NCI-H2227 treated with DMSO at 0.1 percent for 48 hours (cell line): ENCODE data around the gene TRMT10B.
"Not testable (repeated sequence)": the region's sequence is repeated elsewhere in the genome, so short reads cannot be mapped to it uniquely, and the experiment has no call there.

Experiments used
- DNase-seq: peaks from one replicate; lab custom pipeline; 2025; lab: John Stamatoyannopoulos, UW

Gene TRMT10B

DNA sequence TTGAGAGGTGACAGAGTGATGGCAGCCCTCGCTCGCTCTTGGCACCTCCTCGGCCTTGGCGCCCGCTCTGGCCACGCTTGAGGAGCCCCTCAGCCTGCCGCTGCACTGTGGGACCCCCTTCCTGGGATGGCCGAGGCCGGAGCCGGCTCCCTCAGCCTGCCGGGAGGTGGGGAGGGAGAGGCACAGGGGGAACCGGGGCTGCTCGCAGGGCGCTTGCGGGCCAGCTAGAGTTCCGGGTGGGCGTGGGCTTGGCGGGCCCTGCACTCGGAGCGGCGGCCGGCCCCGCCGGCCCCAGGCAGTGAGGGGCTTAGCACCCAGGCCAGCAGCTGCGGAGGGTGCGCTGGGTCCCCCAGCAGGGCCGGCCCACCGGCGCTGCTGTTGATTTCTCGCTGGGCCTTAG lies 1.9 kb upstream of the TRMT10B start:
- not testable (repeated sequence) for DNase-seq

DNA sequence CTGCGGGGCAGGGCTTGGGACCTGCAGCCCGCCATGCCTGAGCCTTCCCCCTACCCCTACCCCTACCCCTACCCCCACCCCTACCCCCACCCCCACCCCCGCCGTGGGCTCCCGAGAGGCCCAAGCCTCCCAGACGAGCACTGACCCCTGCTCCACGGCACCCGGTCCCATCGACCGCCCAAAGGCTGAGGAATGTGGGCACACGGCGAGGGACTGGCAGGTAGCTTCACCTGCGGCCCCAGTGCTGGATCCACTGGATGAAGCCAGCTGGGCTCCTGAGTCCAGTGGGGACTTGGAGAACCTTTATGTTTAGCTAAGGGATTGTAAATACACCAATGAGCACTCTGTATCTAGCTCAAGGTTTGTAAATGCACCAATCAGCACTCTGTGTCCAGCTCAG lies 1.5 kb upstream of the TRMT10B start:
- DNase-seq, result not testable (repeated sequence)

DNA sequence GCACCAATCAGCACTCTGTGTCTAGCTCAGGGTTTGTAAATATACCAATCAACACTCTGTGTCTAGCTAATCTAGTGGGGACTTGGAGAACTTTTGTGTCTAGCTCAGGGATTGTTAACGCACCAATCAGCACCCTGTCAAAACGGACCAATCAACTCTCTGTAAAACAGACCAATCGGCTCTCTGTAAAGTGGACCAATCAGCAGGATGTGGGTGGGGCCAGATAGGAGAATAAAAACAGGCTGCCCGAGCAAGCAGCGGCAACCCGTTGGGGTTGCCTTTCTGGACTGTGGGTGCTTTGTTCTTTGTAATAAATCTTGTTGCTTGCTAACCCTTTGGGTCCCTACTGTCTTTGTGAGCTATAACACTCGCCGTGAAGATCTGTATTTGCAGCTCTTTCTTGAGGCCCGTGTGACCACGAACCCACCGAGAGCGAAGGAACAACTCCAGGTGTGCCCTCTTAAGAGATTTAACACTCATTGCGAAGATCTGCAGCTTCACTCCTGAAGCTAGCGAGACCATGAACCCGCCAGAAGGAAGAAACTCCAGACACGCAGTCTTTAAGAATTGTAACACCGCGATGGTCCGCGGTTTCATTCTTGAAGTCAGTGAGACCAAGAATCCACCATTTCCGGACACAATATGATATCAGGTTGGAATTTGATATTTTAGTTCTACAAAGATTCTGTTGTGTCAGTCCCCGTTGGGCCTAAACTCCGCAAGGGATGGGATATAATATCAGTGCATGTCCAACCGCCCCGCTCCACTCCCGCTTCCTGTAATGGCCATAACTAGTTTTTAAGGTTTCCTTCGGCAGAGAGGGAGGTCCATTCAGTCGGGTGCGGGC lies 740 bp upstream of the TRMT10B start:
- DNase-seq, result no peak

DNA sequence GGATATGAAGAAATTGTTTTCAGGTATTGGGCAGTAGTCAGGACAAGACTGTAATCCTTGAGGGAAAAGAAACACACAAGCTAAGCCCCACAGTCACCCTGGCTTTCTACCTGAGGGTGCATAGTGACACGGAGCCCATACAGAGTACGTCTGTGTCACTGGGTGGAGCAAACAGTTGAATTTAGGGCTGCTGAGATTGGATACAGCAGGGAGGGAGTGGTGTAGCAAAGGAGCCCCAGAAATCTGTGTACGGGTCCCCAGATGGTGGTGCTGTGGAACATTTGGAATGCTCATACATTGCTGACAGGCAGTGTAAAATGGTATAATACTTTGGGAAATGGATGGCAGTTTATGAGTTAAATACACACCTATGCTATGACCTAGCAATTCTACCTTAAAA lies 5.1 kb downstream of the TRMT10B start:
- DNase-seq, result no peak

- DNase-seq, result no peak
Observed at GRCh38 chr9:37760416-37761161, 7.0 kb downstream of the TRMT10B start.

DNA sequence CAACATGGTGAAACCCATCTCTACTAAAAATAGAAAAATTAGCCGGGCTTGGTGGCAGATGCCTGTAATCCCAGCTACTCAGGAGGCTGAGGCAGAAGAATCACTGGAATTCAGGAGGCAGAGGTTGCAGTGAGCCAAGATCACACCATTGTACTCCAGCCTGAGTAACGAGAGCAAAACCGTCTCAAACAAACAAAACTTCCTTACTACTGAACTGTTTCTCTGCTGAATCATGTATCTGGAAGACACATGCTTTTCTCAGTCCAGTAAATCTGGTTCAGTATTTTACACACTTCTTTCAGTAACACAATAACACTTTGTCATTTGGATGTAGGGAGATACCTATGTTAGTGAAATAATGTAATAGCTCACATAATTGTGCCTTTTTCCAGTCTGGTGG lies 7.9 kb downstream of the TRMT10B start:
- DNase-seq, result no peak

DNA sequence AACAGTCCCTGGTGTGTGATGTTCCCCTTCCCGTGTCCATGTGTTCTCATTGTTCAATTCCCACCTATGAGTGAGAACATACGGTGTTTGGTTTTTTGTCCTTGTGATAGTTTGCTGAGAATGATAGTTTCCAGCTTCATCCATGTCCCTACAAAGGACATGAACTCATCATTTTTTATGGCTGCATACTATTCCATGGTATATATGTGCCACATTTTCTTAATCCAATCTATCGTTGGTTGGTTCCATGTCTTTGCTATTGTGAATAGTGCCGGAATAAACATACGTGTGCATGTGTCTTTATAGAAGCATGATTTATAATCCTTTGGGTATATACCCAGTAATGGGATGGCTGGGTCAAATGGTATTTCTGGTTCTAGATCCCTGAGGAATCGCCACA lies 11.7 kb downstream of the TRMT10B start:
- not testable (repeated sequence) for DNase-seq

DNA sequence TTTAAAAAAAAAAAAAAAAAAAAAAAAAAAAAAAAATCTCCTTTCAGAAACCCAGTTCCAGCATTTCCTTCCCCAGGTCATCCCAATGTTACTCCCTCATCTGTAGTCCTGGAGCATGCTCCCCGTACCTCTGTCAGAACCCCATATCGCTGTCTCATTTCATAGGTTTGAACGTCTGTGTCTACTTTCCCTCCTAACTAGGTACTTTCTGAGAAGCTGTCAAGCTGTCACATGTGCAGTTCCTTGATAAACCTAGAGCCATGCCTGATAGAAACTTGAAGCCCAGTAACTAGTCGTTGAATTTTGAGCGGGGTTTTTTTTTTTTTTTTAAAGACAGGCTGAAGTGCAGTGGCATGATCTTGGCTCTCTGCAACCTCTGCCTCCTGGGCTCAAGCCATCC lies 15.7 kb downstream of the TRMT10B start:
- DNase-seq, result no peak

GRCh38 chr9:37769995-37770394 lies 16.4 kb downstream of the TRMT10B start:
- DNase-seq, result no peak

DNA sequence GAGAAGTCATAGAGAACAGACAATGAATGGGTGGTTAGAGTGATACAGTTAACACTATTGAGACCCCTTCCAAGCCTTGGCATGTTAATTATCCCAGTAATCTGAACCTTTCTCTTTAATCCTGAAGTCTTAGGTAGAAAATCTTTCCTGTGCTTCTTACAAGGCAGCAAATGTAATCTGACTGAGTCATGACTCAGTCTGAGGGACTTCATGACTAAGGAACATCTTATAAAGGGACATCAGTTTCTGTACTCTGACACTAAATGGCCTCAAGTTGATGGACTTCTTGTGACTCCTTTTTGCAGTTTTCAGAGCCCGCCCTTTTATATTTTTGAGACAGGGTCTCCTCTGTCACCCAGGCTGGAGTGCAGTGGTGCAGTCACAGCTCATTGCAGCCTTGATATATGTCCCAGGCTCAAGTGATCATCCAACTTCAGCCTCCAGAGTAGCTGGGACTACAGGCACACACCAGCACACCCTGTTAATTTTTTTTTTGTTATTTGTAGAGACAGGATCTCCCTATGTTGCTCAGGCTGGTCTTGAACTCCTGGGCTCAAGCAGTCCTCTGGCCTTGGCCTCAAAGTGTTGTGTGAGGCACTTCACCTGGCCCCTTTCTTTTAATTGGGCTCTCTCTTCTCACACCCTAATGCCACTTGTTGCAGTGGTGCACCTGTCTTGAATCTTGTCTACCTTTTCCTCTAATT lies 21.8 kb downstream of the TRMT10B start:
- DNase-seq, result no peak

GRCh38 chr9:37776328-37776727 lies 22.7 kb downstream of the TRMT10B start:
- no peak for DNase-seq

DNA sequence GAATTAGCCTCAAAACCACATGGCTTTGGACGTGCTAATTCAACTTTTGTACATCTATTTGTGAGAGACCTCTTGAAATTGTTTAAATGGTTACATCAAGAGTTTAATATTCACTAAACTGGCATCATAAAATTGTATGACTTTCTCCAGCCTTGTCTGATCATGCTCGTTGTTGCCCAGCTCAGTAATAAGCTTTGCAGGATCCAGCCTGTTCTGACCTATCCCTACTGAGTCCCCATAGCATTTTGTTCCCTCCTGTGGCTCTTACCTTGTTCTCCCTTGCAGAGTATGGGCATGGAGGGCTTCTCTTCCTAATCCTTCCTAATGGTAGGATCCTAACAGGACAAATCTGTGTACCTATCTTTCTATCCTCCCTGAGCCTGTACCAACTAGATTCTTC lies 24.9 kb downstream of the TRMT10B start:
- DNase-seq, result no peak

DNA sequence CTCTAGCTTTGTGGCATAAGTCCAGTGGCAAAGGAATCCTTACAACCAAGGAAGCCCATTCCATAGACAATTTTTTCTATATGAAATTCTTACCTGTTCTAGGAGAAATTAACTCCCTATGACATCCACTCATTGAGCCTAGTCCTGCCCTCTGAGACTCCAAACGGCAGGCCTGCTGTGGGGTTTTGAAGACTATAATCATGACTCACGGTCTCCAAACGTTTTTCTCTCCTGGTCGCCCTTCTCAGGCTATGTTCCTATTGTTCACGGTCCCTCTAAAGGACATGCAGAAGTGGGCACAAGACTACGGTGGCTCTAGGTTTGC lies 30.6 kb downstream of the TRMT10B start:
- no peak for DNase-seq

- DNase-seq, result peak; percentile 73
Observed at GRCh38 chr9:37784616-37785483, 31.2 kb downstream of the TRMT10B start, which contains the start of gene EXOSC3. Gene EXOSC3, minus strand, starts transcription at chr9:37785064. Its CDS starts 20 bp downstream, at chr9:37785044.

- no peak for DNase-seq
Observed at GRCh38 chr9:37787059-37787458, 33.5 kb downstream of the TRMT10B start.

- no peak for DNase-seq
Observed at GRCh38 chr9:37788332-37788731, 34.7 kb downstream of the TRMT10B start.

DNA sequence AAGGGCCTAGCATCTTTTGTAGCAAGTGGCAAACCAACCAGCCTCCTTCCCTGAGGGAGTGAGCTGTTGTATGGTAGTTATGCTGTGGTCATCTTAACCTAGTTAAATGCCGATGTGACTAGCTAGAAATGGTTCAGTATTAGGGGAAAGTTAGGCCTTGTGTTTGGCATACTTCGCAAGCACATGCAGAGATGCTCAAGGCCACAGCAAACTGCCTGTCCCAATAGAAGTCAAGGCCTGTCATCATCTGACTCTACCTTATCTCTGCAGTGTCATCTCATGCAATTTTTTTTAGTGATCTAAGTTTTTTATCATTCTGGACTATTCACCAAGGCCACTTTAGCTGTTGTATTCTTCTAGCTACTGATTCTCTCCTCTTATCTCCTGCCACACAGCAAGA lies 36.5 kb downstream of the TRMT10B start:
- DNase-seq, result no peak

- DNase-seq, result no peak
Observed at GRCh38 chr9:37792122-37792521, 38.5 kb downstream of the TRMT10B start.

GRCh38 chr9:37796232-37796631 lies 42.6 kb downstream of the TRMT10B start:
- no peak for DNase-seq

DNA sequence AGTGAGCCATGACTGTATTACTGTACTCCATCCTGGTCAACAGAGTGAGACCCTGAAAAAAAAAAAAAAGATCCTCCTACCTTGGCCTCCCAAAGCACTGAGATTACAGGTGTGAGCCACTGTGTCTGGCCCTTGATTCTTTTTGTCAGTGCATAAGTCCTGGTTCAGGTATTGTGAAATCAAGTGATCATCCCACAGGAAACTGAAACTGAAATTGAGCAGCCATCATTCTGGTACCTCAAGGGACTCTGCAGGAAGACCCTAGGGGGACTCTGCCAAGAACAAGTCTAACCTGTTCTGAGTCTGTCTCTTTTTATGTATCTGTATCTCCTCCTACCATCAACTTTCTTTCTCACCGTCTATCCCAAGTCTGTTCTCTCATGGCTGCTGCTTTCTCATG lies 45.1 kb downstream of the TRMT10B start:
- DNase-seq, result no peak

GRCh38 chr9:37800631-37801286 lies 47.2 kb downstream of the TRMT10B start, which contains the start of gene DCAF10:
Gene DCAF10, plus strand, starts transcription at chr9:37800797. Its CDS starts 70 bp downstream, at chr9:37800867.
- DNase-seq, result peak; percentile 58
